ENCODE results near the gene ACOT8.
"Not testable (repeated sequence)": the region's sequence is repeated elsewhere in the genome, so short reads cannot be mapped to it uniquely, and the experiment has no call there.

ACOT8 gene

GRCh38 chr20:45826381-45827019 is 30.7 kb downstream of the ACOT8 start:
- no peak for DNase-seq

GRCh38 chr20:45823949-45824835 is 33.0 kb downstream of the ACOT8 start:
- no peak for DNase-seq

GRCh38 chr20:45822857-45823256 is 34.3 kb downstream of the ACOT8 start:
- no peak for DNase-seq

GRCh38 chr20:45821947-45822346 is 35.2 kb downstream of the ACOT8 start:
- DNase-seq = no peak

GRCh38 chr20:45819466-45819865 is 37.7 kb downstream of the ACOT8 start:
- DNase-seq = no peak

GRCh38 chr20:45818239-45818638 is 39.0 kb downstream of the ACOT8 start:
- no peak for DNase-seq

- no peak for DNase-seq
Measured at GRCh38 chr20:45817376-45818194, 39.6 kb downstream of the ACOT8 start.

GRCh38 chr20:45816951-45817350 is 40.2 kb downstream of the ACOT8 start:
- DNase-seq = no peak

- no peak for DNase-seq
Measured at GRCh38 chr20:45814314-45814713, 42.9 kb downstream of the ACOT8 start.

- DNase-seq = no peak
Measured at GRCh38 chr20:45813489-45813888, 43.7 kb downstream of the ACOT8 start.

GRCh38 chr20:45813006-45813340 is 44.2 kb downstream of the ACOT8 start:
- DNase-seq = no peak

- DNase-seq = peak; percentile 96 to 97
Measured at GRCh38 chr20:45812157-45813005, 44.8 kb downstream of the ACOT8 start, which contains the start of gene UBE2C. Gene UBE2C (plus strand): TSS chr20:45812644. CDS start chr20:45812696, 52 bp downstream.

GRCh38 chr20:45810191-45810970 is 46.8 kb downstream of the ACOT8 start:
- DNase-seq = no peak

GRCh38 chr20:45801851-45802250 is 55.3 kb downstream of the ACOT8 start:
- DNase-seq = no peak

GRCh38 chr20:45798935-45799642 is 58.1 kb downstream of the ACOT8 start:
- peak in 1 of 2 donors; percentile 10 for DNase-seq

- DNase-seq = not testable (repeated sequence)
Measured at GRCh38 chr20:45797955-45798354, 59.2 kb downstream of the ACOT8 start.

- DNase-seq = not testable (repeated sequence)
Measured at GRCh38 chr20:45797510-45797909, 59.7 kb downstream of the ACOT8 start.

- DNase-seq = no peak
Measured at GRCh38 chr20:45796337-45797065, 60.7 kb downstream of the ACOT8 start.

- no peak for DNase-seq
Measured at GRCh38 chr20:45792317-45793118, 64.7 kb downstream of the ACOT8 start.

All from hippocampal formation (tissue), 2 donors.